Myocyte (in vitro differentiated cells): ENCODE measurements around the gene TBC1D1. TPM values are rescaled to one million over a fixed set of nuclear protein-coding genes. Genes with fewer than 3 reads are reported as not detected.

ENCODE experiments used
- DNase-seq: peaks from one replicate; pipeline ENCODE4 v3.0.0-alpha.2; 2012; ENCODE audit warnings: low read depth
- total RNA-seq: library from RNA; depleted of rRNA; stranded (reverse); fragments of >200 nt; gene quantifications from 2 replicates; pipeline ENCODE4 v1.2.3, GENCODE V29; 2014

The TBC1D1 gene
- total RNA-seq, 1 donor from 2014 or later = 194 TPM

DNA sequence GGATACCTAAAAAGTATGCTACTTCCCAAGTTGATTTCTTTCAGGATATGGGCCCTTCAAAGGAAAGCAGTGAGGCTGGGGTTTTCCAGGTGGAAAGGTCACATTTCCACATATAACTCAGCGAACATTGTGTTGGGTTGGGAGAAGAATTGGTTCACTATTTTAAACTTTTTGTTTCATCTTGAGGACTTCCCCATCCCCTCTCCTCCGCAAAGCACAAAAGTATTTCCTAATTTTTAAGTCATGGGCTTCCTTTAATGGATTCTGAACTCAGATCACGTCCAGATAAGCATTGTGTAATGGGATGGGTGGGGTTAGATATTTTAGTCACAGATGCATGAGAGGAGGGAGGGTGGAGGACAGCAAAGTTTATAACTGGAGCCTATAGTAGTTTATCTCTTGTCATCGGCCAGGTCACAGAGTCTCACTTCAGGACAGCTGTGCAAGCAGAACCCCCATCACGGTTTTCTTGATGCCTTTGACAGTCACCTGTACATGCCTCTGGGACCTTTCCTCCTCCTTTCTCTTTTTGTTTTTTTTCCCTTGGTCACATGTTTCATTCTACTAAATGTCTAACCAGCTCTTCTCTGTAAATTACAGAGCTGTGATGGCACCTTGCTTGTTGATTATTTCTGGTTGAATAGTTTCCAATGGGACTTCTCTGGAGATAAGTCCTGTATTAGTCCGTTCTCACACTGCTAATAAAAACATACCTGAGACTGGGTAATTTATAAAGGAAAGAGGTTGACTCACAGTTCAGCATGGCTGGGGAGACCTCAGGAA is 184.7 kb downstream of the TBC1D1 start:
- no peak for DNase-seq

DNA sequence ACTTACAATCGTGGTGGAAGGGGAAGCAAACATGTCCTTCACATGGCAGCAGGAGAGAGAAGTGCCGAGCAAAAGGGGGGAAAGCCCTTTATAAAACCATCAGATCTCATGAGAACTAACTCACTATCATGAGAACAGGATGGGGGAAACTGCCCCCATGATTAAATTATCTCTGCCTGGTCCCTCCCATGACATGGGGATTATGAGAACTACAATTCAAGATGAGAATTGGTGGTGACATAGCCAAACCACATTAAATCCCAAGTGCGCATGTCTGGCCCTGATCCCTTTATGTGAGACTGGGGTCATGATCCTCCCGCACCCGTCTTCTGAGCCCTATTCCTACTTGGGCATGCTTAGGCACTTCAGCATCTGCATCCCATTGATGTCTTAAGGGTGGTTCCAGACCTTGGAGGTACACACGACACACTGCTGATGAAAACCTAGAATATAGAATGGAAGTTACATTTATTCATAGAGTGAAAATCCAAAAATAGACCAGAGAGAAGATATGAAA is 185.3 kb downstream of the TBC1D1 start:
- DNase-seq = no peak

DNA sequence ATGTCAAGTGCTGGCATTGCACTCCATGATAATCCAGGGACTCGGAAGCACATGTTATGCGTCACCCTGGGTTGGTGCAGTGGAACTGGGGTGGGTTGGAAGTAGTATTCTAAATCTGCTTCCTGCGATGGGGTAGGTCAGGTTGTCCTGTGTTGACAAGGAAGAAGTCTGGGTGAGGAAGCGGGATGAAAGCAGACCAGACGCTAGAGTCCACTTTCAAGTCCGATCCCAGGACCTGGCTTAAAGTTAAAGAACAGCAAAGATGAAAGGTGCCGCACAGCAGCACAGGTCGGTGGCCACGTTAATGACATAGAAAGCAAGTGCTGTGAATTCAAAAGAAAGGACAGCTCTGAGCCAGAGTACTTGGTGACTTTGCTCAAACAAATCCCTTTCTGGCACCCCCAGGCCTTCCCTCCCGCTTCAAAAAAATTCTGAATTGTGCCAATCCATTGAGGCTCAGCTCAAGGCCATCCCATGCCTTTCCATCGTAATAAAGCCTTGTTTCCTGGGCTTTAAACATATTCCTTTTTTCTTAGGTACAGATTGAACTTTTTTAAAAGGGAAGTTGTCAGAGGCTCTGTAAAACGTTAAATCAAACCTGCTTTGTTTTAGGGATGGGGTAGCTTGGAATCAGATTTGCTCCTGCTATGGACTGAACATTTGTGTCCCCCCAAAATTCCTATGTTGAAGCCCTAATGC is 187.1 kb downstream of the TBC1D1 start:
- DNase-seq = no peak

DNA sequence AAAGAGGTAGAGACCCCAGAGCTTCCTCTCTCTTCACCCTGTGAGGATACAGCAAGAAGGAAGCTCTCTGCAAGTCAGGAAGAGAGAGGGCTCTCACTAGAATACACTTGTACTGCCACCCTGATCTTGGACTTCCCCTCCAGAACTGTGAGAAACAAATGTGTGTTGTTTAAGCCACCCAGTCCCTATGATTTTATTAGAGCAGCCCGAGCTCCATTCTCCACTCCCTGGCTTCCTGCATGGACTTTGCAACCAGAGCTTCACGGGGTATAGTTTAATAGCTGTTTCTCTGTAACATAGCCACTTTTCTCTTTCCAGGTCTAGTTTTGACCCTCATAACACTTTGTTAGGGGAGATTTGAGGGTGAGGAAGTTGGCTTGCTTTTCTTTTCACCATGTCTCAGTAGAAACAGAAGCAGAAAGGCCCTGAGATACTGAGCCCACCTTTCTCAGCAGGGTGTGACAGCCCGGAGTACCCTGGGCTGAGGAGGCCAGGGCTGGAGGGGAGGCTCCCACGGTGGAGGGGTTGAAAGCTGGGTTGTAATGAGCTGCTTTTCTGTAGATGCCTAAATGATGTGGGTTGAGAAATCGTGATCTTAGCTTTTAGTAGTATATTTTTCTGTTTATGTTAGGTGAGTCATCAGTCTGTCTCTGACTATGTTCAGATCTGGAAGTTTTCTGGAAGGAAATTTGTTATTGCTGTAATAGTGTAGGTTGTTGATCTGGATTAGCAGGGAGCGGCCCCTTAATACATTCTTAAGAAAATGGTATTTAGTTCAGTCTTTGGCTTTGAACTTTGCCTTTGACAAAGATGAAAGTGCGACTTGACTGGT is 187.9 kb downstream of the TBC1D1 start:
- DNase-seq = no peak

DNA sequence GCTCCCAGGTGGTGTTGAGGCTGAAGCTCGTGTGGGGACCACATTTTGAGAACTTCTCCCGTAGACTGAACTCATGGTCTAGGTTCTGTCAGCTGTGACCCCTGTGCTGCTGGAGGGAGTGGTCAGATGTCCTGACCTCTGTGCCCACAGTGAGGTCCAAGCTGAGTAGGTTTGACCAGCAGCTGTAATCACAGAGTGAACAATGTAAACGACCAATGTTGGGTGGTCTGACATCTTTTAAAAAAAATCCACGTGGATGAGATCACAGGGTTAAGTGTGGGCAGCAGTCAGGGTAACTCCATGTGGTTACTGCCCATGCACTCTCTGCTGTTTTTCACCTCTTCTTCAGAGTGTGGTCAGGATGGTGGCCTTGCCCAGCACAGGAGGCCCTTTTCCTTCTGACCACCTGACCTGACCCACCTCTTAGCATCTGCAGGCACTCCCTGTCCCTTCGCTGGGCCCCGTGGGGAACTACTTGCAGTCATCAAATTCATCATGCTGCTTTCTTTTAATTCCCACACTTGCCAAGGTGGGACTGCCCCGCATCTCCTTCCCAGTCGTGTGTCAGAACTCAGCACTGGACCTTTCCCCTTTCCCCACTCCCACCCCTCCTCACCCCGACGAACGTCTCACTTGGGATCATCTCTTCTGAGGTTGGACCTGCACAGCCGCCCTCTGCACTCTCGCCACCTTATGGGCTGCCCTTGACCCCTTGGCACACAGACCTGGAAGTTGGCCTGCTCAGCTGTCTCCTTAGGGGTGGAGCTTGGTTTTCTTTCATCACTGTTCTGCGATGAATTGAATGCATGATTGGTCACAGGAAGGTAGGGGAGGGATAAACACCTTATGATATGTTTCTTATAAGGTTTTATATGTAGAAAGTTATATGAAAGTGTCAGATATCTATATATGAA is 189.4 kb downstream of the TBC1D1 start:
- peak; percentile 51 for DNase-seq

DNA sequence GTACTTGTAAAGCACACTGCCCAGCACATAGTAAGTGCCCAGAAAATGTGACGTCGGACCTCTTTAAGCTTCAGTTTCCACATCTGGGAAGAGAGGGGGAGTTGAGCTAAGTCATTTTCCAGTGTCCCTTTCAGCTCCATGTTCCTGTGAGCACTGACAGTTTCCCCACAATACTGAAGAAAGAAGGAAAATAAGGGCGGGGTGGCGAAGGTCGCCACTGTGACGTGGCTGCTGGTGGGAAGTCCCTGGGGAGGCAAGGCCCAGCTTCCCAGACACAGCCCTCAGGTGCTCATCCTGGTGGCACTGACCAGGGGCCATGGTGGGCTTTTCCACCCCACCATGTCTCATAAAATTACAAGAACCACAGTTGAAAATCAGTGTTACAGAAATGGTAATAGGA is 191.1 kb downstream of the TBC1D1 start:
- no peak for DNase-seq

DNA sequence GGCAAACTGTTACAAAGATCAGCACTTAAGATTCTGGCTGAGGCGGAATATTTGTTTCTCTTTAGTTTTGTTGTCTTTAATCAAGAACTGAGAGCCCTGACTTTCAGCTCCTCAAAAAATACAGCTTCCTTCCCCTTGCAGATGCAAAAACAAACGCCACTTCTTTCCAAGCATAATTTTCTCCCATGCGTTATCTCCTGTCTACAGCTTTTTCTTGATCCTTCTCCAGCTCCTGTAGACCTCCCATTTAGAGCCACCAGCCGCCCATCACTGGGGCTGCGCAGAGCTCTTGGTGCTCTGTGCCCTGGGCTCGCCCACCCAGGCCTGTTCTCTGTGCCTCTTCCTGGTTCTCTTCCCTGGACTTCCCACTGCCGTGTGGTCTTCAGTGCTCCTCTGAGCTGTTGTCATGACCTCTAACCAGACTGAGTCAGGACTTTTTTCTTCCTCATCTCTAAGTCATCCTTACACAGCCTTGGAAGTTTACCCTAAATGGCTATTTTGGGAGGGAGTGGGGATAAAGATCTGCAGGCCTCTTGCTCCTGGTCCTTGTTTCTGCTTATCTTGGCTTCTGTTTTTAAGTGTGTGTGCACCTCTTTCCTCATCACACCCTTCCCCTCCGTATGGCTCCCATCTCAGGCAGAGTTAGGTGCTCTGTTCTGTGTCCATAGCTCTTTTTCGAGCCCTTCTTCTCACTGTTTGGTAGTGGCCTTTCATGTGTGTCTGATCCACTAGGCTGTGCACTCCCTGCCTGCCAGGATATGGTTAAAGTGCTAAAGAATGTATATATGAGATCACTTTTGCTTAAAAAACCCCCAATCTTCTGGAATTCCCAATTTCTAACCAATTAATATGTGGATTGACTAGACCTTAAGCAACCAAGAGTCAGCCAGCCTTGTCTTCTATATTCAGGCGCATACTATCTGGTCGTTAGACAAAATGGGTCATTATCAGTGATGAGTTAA is 191.8 kb downstream of the TBC1D1 start:
- peak; percentile 68 for DNase-seq

DNA sequence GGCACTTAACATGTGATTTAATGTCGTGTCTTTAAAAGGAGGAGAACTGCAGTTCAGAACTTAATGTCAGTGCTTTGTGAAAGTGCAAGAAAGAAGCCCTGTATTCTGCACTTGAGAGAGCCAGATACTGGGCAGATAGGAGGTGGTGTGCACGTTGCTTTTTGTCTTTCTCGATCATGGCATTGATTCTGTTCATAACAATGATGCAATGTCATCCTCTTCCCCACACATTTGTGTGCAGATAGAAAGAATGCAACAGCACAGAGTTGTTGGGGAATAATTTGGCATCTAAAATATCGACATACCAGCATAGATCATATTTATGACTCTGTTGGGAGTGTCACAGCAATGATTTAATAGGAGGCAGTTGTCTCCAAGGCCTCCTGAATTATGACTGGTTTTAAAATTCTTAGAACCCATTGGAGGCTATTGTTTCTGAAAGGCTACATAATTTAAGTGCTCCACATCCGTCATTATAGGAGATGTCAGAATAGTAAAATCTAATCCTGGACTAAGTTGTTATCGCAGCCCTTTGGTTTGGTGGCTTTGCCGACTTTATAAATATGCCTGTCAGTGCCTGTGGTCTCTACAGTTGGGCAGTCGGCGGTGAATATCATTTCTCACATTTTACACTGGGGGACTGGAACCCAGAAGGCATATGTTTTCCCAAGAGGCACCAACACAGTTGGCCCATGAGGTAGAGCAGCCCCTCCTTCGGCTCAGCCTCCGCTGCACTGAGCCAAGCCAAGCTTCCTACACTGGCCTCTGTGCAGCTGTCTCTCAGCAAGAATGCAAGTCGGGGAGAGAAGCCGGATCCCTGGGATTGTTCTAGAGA is 194.2 kb downstream of the TBC1D1 start:
- peak; percentile 97 for DNase-seq

DNA sequence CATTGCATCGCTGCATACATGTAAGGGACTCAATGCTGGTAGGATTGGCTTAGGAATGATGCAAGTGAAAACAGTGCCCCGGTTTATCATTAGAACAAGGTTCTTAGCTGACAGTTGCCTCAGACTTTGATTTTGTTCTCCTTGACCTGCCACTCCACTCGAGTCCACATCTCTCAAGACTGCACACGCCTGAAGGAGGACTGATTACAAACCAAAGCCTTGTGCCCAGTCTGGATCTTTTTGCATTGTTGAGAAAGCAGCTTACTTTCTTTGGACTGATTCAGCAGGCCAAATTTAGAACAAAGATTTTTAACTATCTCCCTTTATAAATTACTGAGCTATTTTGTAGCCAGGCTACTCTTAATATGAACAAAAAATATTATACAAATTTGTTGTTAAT is 194.9 kb downstream of the TBC1D1 start:
- DNase-seq = no peak

DNA sequence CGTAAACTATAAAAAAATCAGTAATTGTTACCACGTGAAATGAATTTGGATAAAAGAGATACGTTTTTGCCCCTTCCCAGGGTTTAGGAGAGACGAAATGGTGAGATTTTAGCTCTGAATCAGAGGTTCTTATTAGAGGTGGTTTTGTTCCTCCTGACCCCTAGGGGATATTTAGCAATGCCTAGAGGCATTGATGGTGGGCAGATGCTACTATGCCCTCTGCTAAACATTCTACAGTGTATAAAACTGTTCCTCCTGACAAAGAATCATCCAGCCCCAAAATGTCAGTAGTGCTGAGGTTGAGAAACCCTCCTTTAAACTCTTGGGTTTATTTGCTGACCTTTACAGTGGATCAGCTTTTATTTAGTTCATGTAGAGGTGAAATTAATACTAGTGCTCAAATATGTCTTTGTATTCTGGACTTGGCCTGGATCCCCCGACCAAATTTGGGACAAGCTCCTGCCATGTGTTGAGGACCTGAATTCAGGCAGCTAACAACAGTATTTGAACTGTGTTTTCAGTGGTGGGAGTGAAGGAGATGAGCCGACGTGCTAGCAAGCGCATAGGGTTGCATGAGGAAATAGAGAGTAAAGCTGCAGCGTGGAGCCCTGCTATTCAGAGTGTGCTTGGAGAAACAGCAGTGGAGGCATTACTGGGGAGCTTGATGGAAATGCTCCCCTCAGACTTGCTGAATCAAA is 195.4 kb downstream of the TBC1D1 start:
- DNase-seq = peak; percentile 31

DNA sequence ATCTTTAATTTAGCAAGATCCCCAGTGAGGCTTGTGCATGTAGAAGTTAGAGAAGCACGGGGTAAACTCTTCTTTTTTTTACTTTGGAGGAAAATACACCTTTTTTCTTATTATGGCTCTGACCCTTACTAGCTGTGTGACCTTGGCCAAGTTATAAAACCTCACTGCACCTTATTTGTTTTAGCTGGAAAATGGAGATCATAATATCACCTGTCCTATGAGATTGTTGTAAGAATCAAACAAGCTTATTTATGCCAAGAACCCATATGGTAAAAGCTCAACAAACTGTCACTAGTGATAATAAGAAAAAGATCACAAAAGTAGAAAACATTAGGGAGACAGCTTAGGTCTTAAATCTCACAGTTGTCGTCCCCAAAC is 196.0 kb downstream of the TBC1D1 start:
- no peak for DNase-seq

DNA sequence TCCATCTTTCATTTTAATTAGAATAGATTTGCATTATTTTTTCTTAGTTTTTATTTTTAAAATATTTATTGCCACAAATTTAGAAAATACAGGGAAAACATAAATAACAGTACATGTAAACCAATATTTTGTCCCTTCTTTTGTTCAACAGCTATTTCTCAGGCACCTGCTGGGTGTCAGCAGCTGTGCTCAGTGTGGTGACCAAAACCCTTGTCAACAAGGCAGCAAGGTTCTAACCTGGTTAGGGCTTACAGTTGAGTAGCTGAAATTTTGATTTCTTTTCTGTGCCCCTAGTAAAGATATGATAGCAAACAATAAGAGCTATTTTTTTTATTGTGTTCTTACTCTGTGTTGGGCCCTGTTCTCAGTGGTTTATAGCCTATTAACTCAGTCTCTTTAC is 197.4 kb downstream of the TBC1D1 start:
- peak; percentile 71 for DNase-seq

DNA sequence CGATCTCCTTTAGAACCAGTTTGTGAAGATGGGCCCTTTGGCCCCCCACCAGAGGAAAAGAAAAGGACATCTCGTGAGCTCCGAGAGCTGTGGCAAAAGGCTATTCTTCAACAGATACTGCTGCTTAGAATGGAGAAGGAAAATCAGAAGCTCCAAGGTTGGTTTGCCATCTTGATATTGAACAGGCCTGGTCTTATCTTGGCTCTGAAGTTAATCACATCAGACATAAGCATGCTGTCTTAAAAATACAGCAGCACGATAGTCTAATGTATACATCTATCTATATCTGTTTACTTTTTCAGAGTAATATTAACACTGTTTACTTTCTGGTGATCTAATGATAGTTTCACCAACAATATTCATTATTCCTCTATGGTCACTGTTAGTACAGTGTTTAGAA is 199.1 kb downstream of the TBC1D1 start:
- no peak for DNase-seq

DNA sequence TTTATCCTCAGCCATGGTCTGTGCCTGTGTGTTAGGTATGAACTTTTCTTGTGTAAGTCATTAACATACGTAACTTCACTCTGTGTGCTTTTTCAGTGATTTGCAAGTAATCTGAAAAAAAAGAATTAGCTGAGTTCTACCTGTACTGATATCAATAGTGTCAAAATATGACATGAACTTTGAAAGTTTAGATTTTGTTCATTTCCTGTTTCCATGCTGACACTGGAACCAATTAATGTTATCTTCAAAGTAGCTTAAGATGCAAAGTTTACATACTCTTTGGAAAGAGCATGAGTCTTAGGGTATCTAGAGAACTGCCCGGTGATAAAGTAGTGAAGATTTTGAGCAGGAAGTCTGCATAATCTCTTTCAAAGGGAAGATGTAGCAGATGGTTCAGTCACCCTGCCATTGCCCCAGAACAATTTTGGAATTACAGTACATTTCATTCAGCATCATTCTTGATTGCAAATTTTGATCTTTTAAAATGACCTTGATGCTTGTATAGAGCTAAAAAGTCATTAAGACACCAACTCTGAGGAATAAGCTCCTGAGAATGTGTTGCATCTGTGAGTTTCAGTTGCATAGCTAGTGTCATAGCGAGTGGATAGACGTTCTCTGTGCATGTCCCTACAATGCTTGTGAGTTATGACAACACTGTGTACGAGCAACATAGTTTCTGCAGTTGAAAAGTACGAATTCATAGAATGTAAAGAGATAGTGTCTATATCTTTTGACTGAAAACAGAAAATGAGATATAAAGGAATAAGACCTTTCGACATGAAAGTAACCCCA is 199.8 kb downstream of the TBC1D1 start:
- DNase-seq = no peak

DNA sequence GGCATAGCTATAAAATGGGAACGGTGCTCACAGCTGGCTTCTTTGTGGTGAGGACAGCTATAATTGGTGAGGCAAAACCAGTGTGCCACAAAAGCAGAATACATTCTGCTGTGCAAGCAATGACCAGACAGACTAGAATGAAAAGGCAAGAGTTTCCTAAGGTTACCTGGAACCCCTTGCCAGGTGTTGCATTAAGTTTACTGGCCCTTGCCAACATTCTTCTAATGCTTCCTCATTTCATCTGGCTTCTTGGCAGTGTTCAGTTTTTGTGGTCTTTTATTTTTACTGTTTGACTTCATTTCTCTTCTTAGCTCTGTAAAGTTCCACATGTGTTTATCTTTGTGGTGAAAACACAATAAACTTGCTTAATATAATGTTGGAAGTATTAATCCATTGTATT is 200.8 kb downstream of the TBC1D1 start:
- peak; percentile 50 for DNase-seq

DNA sequence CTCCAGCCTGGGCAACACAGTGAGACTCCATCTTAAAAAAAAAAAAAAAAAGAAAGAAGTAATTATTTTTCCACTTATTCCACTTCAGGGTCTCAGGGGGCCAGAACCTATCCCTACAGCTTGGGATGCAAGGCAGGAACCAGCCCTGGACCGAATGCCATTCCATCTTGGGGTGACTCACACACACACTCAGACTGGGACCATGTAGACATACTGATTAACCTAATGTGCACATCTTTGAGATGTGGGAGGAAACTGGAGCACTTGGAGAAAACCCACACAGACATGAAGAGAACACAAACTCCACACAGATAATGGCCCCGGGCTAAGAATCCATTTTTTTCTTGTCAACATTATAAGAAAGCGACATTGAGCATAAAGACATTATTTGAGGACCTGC is 201.8 kb downstream of the TBC1D1 start:
- no peak for DNase-seq

DNA sequence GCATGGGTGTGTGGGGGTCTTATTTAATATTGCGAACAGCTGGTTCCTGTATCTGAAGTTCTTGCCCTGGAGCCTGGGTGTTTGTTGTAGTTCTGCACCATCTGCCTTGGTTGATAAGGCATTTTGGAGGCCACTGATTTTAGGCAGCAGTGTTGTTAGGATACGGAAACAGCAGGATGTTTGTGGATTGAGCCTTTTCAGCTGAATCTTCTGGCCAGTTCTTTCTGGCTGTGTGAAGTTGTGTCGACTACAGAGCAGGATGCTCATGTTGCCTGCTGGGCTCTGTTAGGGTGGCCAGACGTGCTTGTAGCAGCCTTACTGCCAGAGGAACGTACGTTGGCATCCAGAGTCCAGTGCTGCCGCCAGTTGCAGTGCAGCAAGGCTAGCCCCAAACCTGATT is 203.5 kb downstream of the TBC1D1 start:
- DNase-seq = no peak
